Measurements from ENCODE around the gene TMEM126B.
"Not testable (repeated sequence)": the region's sequence is repeated elsewhere in the genome, so short reads cannot be mapped to it uniquely, and the experiment has no call there.

- not testable (repeated sequence) for TF ChIP-seq CTCF (conservative IDR thresholded peaks at IDR 0.05; ENCODE audit: low read length); EZH2phosphoT487 (IDR thresholded peaks at IDR 0.05; ENCODE audit: borderline replicate concordance, low read depth, low read length)
Measured at GRCh38 chr11:85670949-85671663, 42.7 kb downstream of the TMEM126B start.

Data from OCI-LY7 (cell line).